Measurements from ENCODE around the gene SOD1.

Gene SOD1

GRCh38 chr21:31659536-31660258 is at the start of gene SOD1:
Gene SOD1, plus strand, starts transcription at chr21:31659693. Its CDS starts 77 bp downstream, at chr21:31659770.
- TF ChIP-seq CTCF (IDR thresholded peaks at IDR 0.05; ENCODE audit: low read depth, low read length), result no peak
- peak within 1 kb of the TSS; percentile 88 for H3K4me3 ChIP-seq (ENCODE audit: low read depth, low read length)

- TF ChIP-seq CTCF (IDR thresholded peaks at IDR 0.05; ENCODE audit: low read depth, low read length), result no peak
- H3K4me3 ChIP-seq (ENCODE audit: low read depth, low read length), result no peak overlapping the region
Observed at GRCh38 chr21:31611445-31611844, 48.0 kb upstream of the SOD1 start.

- TF ChIP-seq CTCF (IDR thresholded peaks at IDR 0.05; ENCODE audit: low read depth, low read length), result no peak
- H3K4me3 ChIP-seq (ENCODE audit: low read depth, low read length), result no peak overlapping the region
Observed at GRCh38 chr21:31612894-31613785, 46.4 kb upstream of the SOD1 start.

DNA sequence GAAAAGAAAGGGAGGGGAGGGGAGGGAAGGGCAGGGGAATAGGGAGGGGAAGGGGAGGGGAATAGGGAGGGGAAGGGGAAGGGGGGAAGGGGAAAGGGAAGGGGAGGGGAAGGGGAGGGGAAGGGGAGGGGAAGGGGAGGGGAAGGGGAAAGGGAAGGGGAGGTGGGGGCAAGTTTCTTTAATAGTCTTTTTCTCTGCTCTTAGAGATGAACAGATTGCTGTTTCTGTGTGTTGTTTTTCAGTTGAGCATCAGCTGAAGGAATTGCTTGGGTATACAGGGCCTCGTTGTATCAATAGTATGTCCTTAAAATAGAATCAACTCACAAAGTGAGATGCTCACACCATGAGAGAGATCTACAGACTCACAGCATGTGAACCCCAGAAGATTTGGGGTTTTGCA is 44.8 kb upstream of the SOD1 start:
- H3K4me3 ChIP-seq (ENCODE audit: low read depth, low read length), result no peak overlapping the region
- no peak for TF ChIP-seq CTCF (IDR thresholded peaks at IDR 0.05; ENCODE audit: low read depth, low read length)

GRCh38 chr21:31616216-31616615 is 43.3 kb upstream of the SOD1 start:
- no peak for TF ChIP-seq CTCF (IDR thresholded peaks at IDR 0.05; ENCODE audit: low read depth, low read length)
- no peak overlapping the region for H3K4me3 ChIP-seq (ENCODE audit: low read depth, low read length)

DNA sequence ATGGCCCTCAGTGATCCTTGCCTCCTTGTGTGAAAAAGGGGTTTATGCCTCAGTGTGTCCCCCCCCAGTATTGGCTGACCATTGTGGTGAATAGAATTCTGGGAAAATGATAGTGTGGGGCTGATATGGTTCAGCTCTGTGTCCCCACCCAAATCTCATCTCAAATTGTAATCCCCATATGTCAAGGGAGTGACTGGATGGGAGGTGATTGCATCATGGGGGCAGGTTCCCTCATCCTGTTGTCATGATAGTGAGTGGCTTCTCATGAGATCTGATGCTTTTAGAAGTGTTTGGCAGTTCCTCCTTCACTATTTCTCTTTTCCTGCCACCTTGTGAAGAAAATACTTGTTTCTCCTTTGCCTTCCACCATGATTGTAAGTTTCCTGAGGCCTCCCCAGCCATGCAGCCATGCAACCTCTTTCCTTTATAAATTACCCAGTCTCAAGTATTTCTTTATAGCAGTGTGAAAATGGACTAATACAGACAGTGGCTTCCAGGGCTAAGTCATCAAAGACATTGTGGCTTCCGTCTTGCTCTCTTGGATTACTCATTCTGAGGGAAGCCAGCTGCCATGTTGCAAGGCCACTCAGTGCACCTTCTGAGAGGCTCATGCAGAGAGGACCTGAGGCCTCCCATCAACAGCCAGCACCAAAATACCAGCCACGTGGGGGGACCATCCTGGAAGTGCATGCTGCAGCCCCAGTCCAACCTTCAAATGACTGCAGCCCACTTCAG is 40.6 kb upstream of the SOD1 start:
- no peak for TF ChIP-seq CTCF (IDR thresholded peaks at IDR 0.05; ENCODE audit: low read depth, low read length)
- H3K4me3 ChIP-seq (ENCODE audit: low read depth, low read length), result no peak overlapping the region
